GM04504 (cell line): ENCODE measurements around the gene SRXN1.
"Not testable (repeated sequence)": the region's sequence is repeated elsewhere in the genome, so short reads cannot be mapped to it uniquely, and the experiment has no call there.

ENCODE experiments used
- DNase-seq: peaks from one replicate; pipeline ENCODE4 v3.0.0-alpha.2; 2012; ENCODE audit warnings: low read depth

Gene SRXN1

DNA sequence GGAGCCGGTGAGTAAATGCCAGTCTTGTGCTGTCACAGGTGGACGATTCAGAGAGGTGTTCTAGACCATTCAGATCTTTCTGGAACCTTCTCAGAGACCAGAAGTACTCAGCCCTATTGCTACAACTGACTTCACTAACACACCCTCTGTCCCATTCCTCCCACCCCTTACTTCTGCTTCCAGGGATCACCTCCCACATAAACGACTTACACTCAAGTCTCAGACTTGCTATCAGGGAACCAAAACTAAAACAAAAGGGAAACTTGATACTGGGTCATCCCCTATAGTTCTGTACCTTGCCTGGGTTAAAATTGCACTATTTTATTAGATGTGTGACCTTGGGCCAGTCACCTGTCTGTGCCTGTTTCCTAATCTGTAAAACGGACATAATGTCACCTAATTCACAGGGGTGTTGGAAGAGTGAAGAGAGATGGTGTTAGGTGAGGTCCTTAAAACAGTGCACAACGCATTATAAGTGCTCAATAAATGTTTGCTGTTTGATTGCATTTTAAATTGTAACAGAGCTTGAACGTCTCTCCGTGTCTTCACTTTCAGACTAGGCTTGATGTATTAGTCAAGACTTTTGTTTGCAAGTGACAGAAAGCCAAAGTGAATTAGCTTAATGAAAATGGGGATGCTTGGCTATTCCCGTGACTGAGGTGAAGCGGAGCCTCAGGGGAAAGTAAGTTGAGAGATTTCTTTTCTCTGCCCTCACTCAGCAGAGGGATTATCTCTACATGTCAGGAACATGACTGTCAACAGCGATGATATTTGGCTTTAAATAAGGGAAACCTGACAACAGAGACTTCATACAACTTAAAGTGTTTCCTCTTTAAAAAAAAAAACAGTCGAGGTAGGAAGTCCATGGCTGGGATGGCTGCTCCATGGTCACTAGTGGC lies 3.0 kb upstream of the SRXN1 start:
- no peak for DNase-seq

- no peak for DNase-seq
Observed at GRCh38 chr20:654417-654750, 1.4 kb upstream of the SRXN1 start.

DNA sequence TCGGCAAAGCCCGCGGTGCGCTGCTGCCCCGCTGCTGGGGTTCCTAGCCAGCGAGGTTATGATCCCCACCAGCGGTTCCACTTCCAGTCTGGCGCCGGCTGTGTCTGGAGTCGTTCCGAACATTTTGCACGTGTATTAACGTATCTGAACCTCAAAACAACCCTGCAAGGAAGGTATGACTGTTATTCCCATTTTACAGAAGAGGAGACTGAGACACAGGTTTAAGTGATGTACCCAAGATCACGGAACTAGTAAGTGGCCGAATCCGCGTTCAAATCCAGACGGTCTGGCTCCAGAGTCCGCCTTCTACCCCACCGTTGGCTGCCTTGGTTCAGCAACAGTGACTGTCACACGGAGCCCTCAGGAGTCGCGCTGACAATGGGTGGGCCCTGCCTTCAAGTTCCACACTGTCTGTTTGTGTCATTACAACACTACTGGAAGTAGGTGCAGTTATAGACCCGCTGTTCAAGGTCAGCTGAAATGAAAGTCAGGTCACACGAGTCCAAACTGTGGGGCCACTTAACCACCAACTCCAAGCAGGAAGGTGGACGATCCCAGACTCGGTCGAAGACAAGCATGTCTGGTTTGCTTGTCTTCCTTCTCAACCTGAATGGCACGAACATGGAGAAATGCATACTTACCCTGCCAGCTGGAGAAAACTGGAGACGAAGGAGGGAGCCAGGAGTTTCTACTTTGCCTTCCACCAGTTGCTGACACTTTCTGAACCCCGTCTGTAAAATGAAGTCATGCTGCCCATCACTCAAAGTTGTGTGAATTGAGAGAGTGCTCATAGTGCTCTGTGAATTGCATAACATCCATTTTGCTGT lies 803 bp upstream of the SRXN1 start:
- no peak for DNase-seq

GRCh38 chr20:652615-653109 lies 338 bp downstream of the SRXN1 start:
- no peak for DNase-seq

DNA sequence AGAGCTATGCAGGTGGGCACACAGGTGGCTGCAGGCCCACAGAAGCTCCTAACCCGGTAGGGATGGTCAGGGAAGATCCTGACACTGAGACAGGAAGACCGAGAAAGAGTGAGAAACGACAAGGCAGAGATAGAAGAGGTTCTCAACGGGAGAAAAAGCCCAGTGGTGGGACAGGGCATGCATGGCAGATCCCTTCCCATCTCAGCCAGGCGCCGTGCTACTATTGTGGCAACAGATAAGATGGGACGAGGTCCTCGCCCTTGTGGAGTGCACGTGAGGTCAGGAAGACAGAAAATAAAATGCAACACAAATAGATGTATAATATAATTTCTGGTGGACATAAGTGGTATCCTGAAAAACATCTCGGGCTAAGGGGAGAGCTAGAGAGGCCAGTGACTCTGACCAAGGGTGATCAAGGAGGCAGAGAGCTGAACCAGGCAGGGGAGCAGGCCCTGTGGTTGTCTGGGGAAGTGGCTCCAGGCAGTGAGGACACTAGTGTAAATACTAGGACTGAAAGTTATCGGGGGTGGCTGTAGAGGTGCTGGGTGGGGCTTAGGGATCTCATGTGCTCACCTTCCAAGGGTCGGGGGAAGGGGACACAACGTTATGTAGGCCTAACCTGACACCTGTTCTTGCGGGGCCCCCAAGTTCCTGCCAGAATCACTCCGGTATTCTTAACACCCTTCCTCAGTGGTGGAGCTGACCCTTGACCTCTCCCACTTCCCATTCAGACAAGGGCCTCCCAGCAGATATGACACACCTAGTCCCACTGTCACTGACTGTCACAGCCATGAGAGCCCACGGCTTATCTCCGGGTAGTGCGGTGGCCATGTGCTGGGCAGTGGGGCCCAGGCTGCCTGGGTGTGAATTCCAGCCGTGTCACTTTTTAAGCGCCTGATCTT lies 1.0 kb downstream of the SRXN1 start:
- DNase-seq = no peak

- no peak for DNase-seq
Observed at GRCh38 chr20:650954-651353, 2.0 kb downstream of the SRXN1 start.

GRCh38 chr20:650281-650680 lies 2.7 kb downstream of the SRXN1 start:
- DNase-seq = no peak

DNA sequence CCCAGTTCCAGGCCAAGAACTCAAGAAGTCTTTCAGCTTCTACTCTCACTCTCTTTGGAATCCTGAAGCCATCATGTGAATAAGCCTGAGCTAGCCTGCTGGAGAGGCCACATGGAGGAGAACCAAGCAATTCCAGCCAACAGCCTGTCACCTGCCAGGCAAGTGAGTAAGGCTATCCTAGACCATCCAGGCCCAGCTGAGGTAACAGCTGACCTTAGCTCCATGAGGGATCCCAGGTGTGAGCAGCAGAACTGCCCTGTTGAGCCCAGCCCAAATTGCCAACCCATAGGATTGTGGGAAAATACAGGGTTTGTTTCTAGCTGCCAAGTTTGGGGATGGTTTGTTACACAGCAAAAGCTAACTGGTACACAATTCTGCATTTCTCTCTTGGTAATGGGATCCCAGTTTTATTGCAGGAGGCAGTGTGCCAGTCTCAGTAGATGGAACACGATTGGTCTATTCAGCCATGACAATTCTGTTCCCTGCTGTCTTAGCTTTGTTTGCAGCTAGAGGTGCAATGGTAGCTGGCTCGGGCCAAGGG lies 5.5 kb downstream of the SRXN1 start:
- DNase-seq = no peak

DNA sequence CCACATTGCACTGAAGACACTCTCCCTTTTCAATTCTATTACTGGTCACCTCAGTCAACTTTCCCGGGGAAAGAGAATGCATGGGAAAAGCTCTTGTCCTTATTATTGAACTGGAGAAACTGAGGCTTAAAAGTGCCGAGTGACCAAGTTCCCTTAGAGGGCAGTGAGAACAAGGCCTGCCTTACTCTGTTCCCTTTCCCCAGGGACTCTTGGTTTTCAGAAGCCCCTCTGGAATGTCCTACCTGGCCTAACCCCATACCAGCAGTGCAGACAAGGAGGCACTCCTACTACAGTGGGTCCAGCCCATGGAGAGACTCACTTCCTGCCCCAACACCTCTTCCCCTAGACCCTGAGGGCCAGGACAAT lies 6.1 kb downstream of the SRXN1 start:
- DNase-seq = no peak

DNA sequence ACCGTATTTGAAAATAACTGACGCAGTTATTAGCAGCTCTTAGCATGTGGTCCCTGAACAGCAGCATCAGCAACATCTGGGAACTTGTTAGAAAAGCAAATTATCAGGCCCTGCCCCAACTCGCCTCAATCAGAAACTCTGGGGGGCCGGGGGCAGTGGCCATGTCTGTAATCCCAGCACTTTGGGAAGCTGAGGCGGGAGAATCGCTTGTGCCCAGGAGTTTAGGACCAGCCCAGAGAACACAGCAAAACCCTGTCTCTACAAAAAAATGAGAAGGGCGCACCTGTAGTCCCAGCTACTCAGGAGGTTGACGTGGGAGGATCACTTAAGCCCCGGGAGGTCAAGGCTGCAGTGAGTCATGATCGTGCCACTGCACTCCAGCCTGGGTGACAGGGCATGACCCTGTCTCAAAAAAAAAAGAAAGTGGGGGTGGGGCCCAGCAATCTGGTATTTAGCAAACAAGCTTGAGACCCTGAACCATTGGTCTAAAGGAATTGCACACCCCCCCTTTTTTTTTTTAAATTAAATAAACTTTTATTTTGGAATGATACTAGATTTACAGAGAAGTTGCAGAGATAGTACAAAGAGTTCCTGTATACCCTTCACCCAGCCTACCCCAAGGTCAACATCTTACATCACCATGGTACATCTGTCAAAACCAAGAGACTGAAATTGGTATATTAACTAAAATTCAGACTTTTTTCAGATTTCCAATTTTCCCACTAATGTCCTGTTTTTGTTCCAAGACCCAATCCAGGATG lies 6.7 kb downstream of the SRXN1 start:
- no peak for DNase-seq

DNA sequence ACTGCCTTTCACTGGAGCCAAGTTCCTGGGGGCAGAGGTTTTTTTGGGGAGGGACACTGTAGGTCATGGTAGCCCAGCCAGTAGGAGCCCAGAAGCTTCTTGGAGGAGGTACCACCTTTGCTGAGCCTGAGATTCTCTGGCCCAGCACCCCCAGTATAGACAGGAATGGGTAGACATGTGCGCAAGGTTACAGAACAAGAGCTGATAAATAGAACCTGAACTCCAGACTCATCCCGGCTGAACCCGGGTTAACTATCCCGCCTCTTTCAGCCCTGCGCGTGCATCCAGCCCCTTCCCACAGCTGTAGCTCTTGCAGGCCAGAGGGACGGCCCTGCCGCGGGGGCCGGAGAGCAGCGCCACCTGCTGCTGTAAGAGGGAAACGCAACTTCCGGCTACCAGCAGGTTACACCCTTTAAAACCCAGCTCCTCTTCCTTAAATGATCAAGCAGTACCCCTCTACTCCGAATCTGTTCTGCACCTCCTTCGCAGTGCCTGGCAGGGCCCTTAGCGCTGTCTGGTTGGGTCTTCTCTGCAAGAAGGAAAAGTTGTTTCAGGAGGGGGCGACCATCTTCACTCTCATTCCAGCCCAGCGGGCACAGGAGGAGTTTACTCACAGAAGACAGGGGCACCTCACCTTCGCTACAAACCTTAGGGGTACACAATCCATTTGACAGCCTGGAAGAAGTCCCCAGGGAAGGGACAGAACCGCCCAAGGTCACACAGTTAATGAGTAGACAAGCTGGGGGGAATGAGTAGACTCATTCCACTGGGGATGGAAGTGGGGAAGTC lies 7.5 kb downstream of the SRXN1 start:
- no peak for DNase-seq

GRCh38 chr20:644692-645317 lies 8.2 kb downstream of the SRXN1 start:
- DNase-seq = no peak

GRCh38 chr20:642398-643174 lies 10.4 kb downstream of the SRXN1 start:
- no peak for DNase-seq

DNA sequence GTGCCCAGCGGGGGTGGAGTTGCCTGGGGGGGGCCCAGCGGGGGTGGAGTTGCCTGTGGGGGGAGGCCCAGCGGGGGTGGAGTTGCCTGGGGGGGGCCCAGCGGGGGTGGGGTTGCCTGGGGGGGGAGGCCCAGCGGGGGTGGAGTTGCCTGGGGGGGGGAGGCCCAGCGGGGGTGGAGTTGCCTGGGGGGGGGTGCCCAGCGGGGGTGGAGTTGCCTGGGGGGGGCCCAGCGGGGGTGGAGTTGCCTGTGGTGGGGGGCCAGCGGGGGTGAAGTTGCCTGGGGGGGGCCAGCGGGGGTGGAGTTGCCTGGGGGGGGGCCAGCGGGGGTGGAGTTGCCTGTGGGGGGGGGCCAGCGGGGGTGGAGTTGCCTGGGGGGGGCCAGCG lies 11.0 kb downstream of the SRXN1 start:
- DNase-seq = not testable (repeated sequence)

DNA sequence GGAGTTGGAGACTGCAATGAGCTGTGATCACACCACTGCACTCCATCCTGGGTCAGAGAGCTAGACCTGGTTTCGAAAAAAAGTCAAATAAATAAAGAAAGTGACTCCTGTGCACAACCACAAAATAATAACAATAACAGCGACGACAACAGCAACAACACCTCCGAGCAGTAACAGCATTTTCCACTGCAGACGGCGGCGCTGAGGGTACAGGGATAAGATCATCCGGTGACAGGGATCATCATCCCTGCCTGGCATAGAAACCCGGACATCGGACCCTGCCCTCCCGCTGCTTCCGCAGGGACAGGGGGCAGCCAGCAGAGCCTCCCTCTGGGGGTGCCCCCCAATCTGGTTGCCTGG lies 11.5 kb downstream of the SRXN1 start:
- DNase-seq = no peak

GRCh38 chr20:640674-641515 lies 12.1 kb downstream of the SRXN1 start:
- DNase-seq = no peak

- no peak for DNase-seq
Observed at GRCh38 chr20:638579-638978, 14.4 kb downstream of the SRXN1 start.

DNA sequence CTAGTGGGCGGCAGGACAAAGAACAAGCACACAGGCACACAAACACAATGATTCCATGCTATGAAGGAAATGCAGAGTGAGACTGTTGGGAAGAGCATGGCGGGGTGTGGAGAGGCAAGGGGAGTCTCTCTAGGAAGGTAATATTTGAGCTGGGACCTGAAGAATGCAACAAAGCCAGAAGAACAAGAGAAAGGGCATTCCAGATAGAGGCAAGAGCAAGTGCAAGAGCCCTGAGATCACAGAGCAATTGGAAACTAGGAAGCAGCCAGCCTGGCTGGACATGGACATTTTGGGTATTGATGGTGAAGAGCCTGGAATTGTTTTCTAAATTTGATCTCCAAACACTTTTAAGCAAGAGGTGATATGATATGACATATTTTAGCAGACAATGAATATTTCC lies 15.4 kb downstream of the SRXN1 start:
- no peak for DNase-seq
